ENCODE results near the gene AMDHD1. TPM values are rescaled to one million over a fixed set of nuclear protein-coding genes. Genes with fewer than 3 reads are reported as not detected.

The AMDHD1 gene
- total and polyA plus RNA-seq, 2 of the 8 experiments (the other 6 are each of a cell fraction or from before 2014, with no cell fraction given), result 0.14 TPM; not detected in 1

DNA sequence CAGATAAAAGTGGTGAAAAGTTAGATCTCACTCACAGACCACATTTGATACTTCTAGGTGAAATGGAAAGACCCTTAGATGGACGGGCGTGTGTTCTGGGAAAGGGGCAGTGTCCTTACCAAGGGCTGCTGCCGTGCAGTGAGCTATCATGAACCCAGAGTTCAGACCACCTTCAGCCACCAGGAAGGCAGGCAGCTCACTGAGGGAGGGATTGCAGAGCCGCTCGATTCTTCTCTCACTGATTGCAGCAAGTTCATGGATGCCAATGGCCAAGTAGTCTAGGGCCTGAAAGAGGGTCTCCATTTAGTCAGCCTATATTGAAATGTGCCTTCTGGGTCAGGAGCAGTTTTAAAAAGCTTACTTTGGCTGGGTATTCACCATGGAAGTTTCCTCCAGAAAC lies 37.3 kb downstream of the AMDHD1 start:
- H2BK20ac ChIP-seq (ENCODE audit: low read length), result no peak overlapping the region
- no peaks in the 10 kb centered on the region for H3K79me2 ChIP-seq (ENCODE audit: control insufficient read depth in 1 of 2, insufficient read depth in 2 of 2, low read length in 2 of 2)
- H2BK12ac ChIP-seq (ENCODE audit: low read depth, low read length), result no peak overlapping the region
- no peak overlapping the region for H2BK15ac ChIP-seq (ENCODE audit: low read length)
- H3K27me3 ChIP-seq (replicated peaks in 1 of 4; ENCODE audit: control insufficient read depth in 3 of 4, extremely low read depth in 1 of 4, insufficient read depth in 3 of 4, low read length in 3 of 4), result no peaks in the 10 kb centered on the region
- no peaks in the 10 kb centered on the region for H3K23me2 ChIP-seq (ENCODE audit: low read depth, low read length)
- H3K18ac ChIP-seq (ENCODE audit: extremely low read depth, low read length), result no peak overlapping the region
- no peaks in the 10 kb centered on the region; a peak in 1 of 7 replicates for H3K4me1 ChIP-seq (replicated peaks in 1 of 4; ENCODE audit: control insufficient read depth in 3 of 4, insufficient read depth in 4 of 4, low read length in 3 of 4)
- no peak overlapping the region for H3K27ac ChIP-seq (ENCODE audit: low read depth, low read length)
- H3K9me3 ChIP-seq (ENCODE audit: insufficient read depth in 2 of 2, low read depth in 1 of 2, low read length in 1 of 2), result no peaks in the 10 kb centered on the region
- FAIRE-seq, result no peak
- no peak for DNase-seq (ENCODE audit: low read depth in 1 of 2, low spot score in 2 of 2)
- no peaks in the 10 kb centered on the region for H3K79me1 ChIP-seq (ENCODE audit: low read depth, low read length)
- H3K4me3 ChIP-seq (ENCODE audit: extremely low read depth in 1 of 4, insufficient read depth in 2 of 4, low read depth in 3 of 4, low read length in 4 of 4), result no peak overlapping the region
- H2BK5ac ChIP-seq (ENCODE audit: low read depth, low read length), result no peak overlapping the region
- no peak overlapping the region for H3K14ac ChIP-seq (ENCODE audit: insufficient read length)
- ChIA-PET CTCF (ENCODE audit: partially characterized antibody) (interaction anchor here (7.3 kb wide), 1 partner anchor 17 kb away, joined by 69 read pairs; the partner anchor contains the start of gene HAL), POLR2A (ENCODE audit: partially characterized antibody) (no interaction called here)
- H3K56ac ChIP-seq (replicated peaks; ENCODE audit: insufficient read length, low read depth, low read length), result no peak overlapping the region
- 85% methylated on average over 5 of the region's 5 CpGs; no CpG with 5 or more reads in 1 of the 2 experiments for WGBS, 2 experiments (ENCODE audit: extremely low coverage in 1 of 2, insufficient coverage in 1 of 2, insufficient read length in 1 of 2, insufficient replicate concordance in 2 of 2, low coverage in 1 of 2, low lambda C conversion rate in 2 of 2, missing lambda C conversion rate in 1 of 2)
- H2AFZ ChIP-seq (ENCODE audit: low read length), result no peak overlapping the region
- H4K20me1 ChIP-seq (replicated peaks in 1 of 2; ENCODE audit: control insufficient read depth in 1 of 2, insufficient read depth in 2 of 2, low read length in 2 of 2), result no peaks in the 10 kb centered on the region
- no peak overlapping the region for H4K8ac ChIP-seq (ENCODE audit: extremely low read depth, insufficient read depth, low read length)
- no peaks in the 10 kb centered on the region for H3K36me3 ChIP-seq (ENCODE audit: control insufficient read depth in 2 of 4, insufficient read depth in 4 of 4, low read length in 3 of 4)
- no peak overlapping the region for H2AK5ac ChIP-seq (ENCODE audit: low read depth, low read length)
- H3K9ac ChIP-seq (replicated peaks in 1 of 4; ENCODE audit: extremely low read depth in 1 of 4, low read depth in 3 of 4, low read length in 3 of 4), result no peak overlapping the region
- no peak overlapping the region for H3K4me2 ChIP-seq (ENCODE audit: insufficient read depth in 1 of 2, low read depth in 2 of 2, low read length in 2 of 2)
- H4K5ac ChIP-seq (ENCODE audit: insufficient read length, low read depth, low read length), result no peak overlapping the region
- TF ChIP-seq ZNF274 (IDR thresholded peaks at IDR 0.05; ENCODE audit: borderline replicate concordance, extremely low read depth, low read length) (no peak), HDAC2 (IDR thresholded peaks at IDR 0.05; ENCODE audit: borderline replicate concordance in 1 of 2, low read depth in 2 of 2, low read length in 2 of 2) (no peak), CTBP2 (IDR thresholded peaks at IDR 0.05; ENCODE audit: borderline replicate concordance, insufficient read depth, insufficient read length, low read length) (no peak)
- H4K91ac ChIP-seq (replicated peaks; ENCODE audit: insufficient read length, low read length), result no peak overlapping the region
- no peak overlapping the region for H3K4ac ChIP-seq (replicated peaks; ENCODE audit: insufficient read length, low read depth, low read length)
- H2BK120ac ChIP-seq (replicated peaks; ENCODE audit: low read depth, low read length), result no peak overlapping the region
- H3K23ac ChIP-seq (ENCODE audit: insufficient read length), result no peak overlapping the region
